Mesenchymal stem cell (in vitro differentiated cells and primary cell): ENCODE data around the gene SLC30A2.

Source experiments
- DNase-seq: peaks from one replicate; pipeline ENCODE4 v3.0.0-alpha.2; 2013
- H2AFZ ChIP-seq: one replicate; pipeline ENCODE4 v1.6.1; 2013; ENCODE audit warnings: low read depth, mild to moderate bottlenecking, control low read depth, inconsistent platforms, low read length, moderate library complexity
- H2AK5ac ChIP-seq: 2 replicates; pipeline ENCODE4 v1.6.1; 2013; ENCODE audit warnings: low read length, moderate library complexity, mild to moderate bottlenecking, inconsistent platforms; ENCODE audit not compliant: severe bottlenecking
- H2BK120ac ChIP-seq: one replicate; pipeline ENCODE4 v1.6.1; 2013; ENCODE audit warnings: low read depth, mild to moderate bottlenecking, inconsistent platforms, low read length, moderate library complexity
- H2BK12ac ChIP-seq, 2 experiments: one replicate each; pipeline ENCODE4 v1.6.1; 2013; ENCODE audit warnings: inconsistent platforms in 2 of 2, low read length in 2 of 2, mild to moderate bottlenecking in 2 of 2, moderate library complexity in 2 of 2, control low read depth in 1 of 2
- H2BK15ac ChIP-seq: one replicate; pipeline ENCODE4 v1.6.1; 2013; ENCODE audit warnings: mild to moderate bottlenecking, low read depth, inconsistent platforms; ENCODE audit not compliant: poor library complexity, severe bottlenecking
- H2BK5ac ChIP-seq: 2 replicates; pipeline ENCODE4 v1.6.1; 2013; ENCODE audit warnings: low read depth, mild to moderate bottlenecking, low read length, control low read depth, inconsistent platforms; ENCODE audit not compliant: poor library complexity, severe bottlenecking
- H3K14ac ChIP-seq, 2 experiments: one replicate each; pipeline ENCODE4 v1.6.1; 2013; ENCODE audit warnings: inconsistent platforms in 2 of 2, low read length in 2 of 2, control low read depth in 1 of 2, mild to moderate bottlenecking in 1 of 2, moderate library complexity in 1 of 2
- H3K18ac ChIP-seq, 2 experiments: one replicate each; pipeline ENCODE4 v1.6.1; 2013; ENCODE audit warnings: inconsistent platforms in 2 of 2, low read length in 2 of 2, control low read depth in 1 of 2, low read depth in 1 of 2, mild to moderate bottlenecking in 1 of 2
- H3K23ac ChIP-seq, 2 experiments: one replicate each; pipeline ENCODE4 v1.6.1; 2013; ENCODE audit warnings: inconsistent platforms in 2 of 2, low read length in 2 of 2, mild to moderate bottlenecking in 2 of 2, moderate library complexity in 2 of 2, control low read depth in 1 of 2
- H3K27ac ChIP-seq: 2 replicates; pipeline ENCODE4 v1.5.1; 2013; ENCODE audit warnings: mild to moderate bottlenecking, moderate library complexity, low read length, control low read depth, inconsistent platforms; ENCODE audit not compliant: poor library complexity, severe bottlenecking
- H3K27me3 ChIP-seq, 2 experiments: 2 replicates each; pipeline versions ENCODE4 v1.6.1 to v1.7.0; 2013; ENCODE audit warnings: low read length in 2 of 2, mild to moderate bottlenecking in 2 of 2, moderate library complexity in 2 of 2, control low read depth in 1 of 2, inconsistent platforms in 1 of 2; ENCODE audit not compliant: control insufficient read depth in 1 of 2, insufficient read depth in 1 of 2
- H3K36me3 ChIP-seq, 2 experiments: 2 replicates each; pipeline versions ENCODE4 v1.6.1 to v1.7.0; 2013; ENCODE audit warnings: low read length in 2 of 2, control low read depth in 1 of 2, inconsistent platforms in 1 of 2, low read depth in 1 of 2, mild to moderate bottlenecking in 1 of 2; ENCODE audit not compliant: insufficient read depth in 2 of 2, control insufficient read depth in 1 of 2
- H3K4ac ChIP-seq, 2 experiments: one replicate each; pipeline ENCODE4 v1.6.1; 2013; ENCODE audit warnings: inconsistent platforms in 2 of 2, low read length in 2 of 2, mild to moderate bottlenecking in 2 of 2, moderate library complexity in 2 of 2, control low read depth in 1 of 2, low read depth in 1 of 2
- H3K4me1 ChIP-seq: 2 replicates; pipeline ENCODE4 v1.6.1; 2013; ENCODE audit warnings: low read depth, low read length, control low read depth; ENCODE audit not compliant: control insufficient read depth, insufficient read depth
- H3K4me2 ChIP-seq: 2 replicates; pipeline ENCODE4 v1.6.1; 2013; ENCODE audit warnings: low read length, mild to moderate bottlenecking, inconsistent platforms; ENCODE audit not compliant: poor library complexity, severe bottlenecking
- H3K4me3 ChIP-seq, 2 experiments: 2 replicates each; pipeline versions ENCODE4 v1.5.1 to v1.7.0; 2013; ENCODE audit warnings: low read length in 2 of 2, mild to moderate bottlenecking in 2 of 2, control low read depth in 1 of 2, low read depth in 1 of 2; ENCODE audit not compliant: insufficient read depth in 1 of 2
- H3K79me1 ChIP-seq: replicated peaks from 2 replicates; pipeline ENCODE4 v1.6.1; 2013; ENCODE audit warnings: mild to moderate bottlenecking, control low read depth, low read length, inconsistent platforms; ENCODE audit not compliant: poor library complexity, severe bottlenecking
- H3K9ac ChIP-seq: 2 replicates; pipeline ENCODE4 v1.7.0; 2013; ENCODE audit warnings: mild to moderate bottlenecking, low read length, moderate library complexity
- H3K9me3 ChIP-seq: 2 replicates; pipeline ENCODE4 v1.7.0; 2013; ENCODE audit warnings: mild to moderate bottlenecking, low read length; ENCODE audit not compliant: control insufficient read depth
- H4K8ac ChIP-seq: one replicate; pipeline ENCODE4 v1.6.1; 2013; ENCODE audit warnings: inconsistent platforms, mild to moderate bottlenecking, low read length, moderate library complexity
- H4K91ac ChIP-seq: one replicate; pipeline ENCODE4 v1.6.1; 2013; ENCODE audit warnings: mild to moderate bottlenecking, low read length, inconsistent platforms
- WGBS: methylation state at CpG from one replicate; pipeline ENCODE4 v1.1.7; 2013; ENCODE audit warnings: mixed read lengths; 5-methylcytosine and 5-hydroxymethylcytosine counted together

Gene SLC30A2

DNA sequence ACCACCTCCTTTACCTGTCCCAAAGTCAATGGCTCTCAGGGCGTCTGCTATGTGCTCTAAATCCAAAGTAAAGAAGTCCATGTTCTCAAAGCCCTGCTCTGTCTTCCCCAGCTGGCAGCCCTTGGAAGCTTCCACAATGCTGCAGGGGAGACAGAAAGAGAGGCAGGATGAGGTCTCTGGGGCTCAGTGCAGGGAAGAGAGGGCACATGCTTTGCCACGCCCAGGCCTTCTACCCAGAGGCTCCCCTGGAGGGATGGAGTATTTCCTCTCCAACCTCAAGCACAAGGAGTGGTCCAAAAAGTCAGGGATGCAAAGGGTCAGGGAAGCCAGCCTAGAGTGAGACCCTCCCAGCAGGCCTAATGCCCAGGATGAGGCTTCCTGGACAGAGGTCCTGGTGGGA lies 11.3 kb upstream of the SLC30A2 start:
- H3K27ac ChIP-seq: no peak overlapping the region
- H3K27me3 ChIP-seq: peaks cover 55 to 74% of the 10 kb centered on the region in 2 experiments
- no peaks in the 10 kb centered on the region for H3K9me3 ChIP-seq
- H3K4me2 ChIP-seq: no peak overlapping the region
- no peak overlapping the region for H2BK15ac ChIP-seq
- H3K18ac ChIP-seq: no peak overlapping the region
- no peak overlapping the region for H4K91ac ChIP-seq
- H2BK120ac ChIP-seq: no peak overlapping the region
- H2AFZ ChIP-seq: no peak overlapping the region
- H4K8ac ChIP-seq: no peak overlapping the region
- DNase-seq: no peak
- H3K4me1 ChIP-seq: no peaks in the 10 kb centered on the region
- H2BK12ac ChIP-seq: no peak overlapping the region
- H3K4ac ChIP-seq: no peak overlapping the region
- H3K23ac ChIP-seq: no peak overlapping the region
- H3K4me3 ChIP-seq: no peak overlapping the region
- H3K79me1 ChIP-seq: no peaks in the 10 kb centered on the region
- H3K9ac ChIP-seq: no peak overlapping the region
- H2BK5ac ChIP-seq: no peak overlapping the region
- WGBS: 86% methylated on average over 2 of the region's 2 CpGs
- no peak overlapping the region for H3K14ac ChIP-seq
- peaks cover 0 to 14% of the 10 kb centered on the region in 2 experiments for H3K36me3 ChIP-seq
- H2AK5ac ChIP-seq: no peak overlapping the region

DNA sequence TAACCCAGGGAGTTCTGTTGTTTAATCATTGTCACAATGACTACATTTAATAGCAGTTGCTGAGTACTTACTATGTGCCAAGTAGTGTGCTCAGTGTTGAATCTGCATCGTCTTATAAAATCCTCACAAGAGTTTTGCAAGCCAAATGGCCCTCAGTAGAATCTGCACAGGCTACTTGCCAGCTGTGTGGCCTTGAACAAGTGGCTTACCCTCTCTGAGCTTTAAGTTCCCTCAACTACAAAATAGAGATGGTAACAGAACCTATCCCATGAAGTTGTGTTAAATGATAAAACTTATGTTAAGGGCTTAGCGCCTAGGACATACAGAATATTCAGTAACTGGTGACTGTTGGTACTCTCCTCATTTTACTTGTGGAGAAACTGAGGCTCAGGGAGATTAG lies 9.1 kb upstream of the SLC30A2 start:
- no peaks in the 10 kb centered on the region for H3K79me1 ChIP-seq
- no peak overlapping the region for H3K18ac ChIP-seq

DNA sequence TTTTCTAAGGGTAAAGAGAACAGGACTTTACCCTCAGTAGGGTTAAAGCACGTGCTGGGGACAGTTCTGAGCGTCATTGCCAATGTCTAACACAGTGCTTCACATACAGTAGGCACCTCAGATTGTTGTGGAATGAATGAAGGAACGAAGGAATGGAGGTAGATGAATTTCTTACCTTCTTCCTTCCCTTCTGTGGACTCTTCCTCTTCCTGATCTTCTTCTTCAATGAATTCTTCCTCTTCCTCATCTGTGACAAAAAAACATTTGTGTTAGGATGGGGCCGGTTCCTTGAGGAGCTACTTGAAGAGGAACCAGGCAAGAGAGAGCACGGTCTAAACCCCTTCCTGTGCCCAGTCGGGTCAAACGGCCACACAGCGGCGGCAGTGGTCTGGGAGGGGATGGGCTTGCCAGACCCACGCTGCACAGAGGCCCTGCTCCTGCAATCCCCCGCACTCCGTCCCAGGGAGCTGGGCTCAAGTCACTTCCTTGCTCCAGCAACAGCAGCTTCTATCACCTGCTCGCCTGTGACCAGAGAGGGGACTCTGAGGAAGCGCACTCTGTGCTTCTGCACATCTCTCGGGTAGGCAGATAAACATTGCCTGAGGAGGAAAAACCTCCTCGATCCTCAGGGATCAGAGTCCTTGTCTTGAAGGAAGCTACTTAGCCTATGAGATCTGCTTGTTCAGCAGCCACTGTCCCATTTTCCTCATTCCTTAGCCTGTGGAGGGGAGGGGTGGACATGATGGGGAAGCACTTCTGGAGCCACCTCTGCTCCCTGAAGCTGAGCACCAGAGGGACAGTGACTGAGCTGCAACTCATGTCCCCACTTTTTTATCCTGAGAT lies 8.0 kb upstream of the SLC30A2 start:
- H4K8ac ChIP-seq: no peak overlapping the region
- H2AFZ ChIP-seq: no peak overlapping the region
- peaks cover 0 to 9% of the 10 kb centered on the region in 2 experiments for H3K36me3 ChIP-seq
- H3K27ac ChIP-seq: no peak overlapping the region
- no peak overlapping the region for H3K4ac ChIP-seq
- H2BK12ac ChIP-seq: no peak overlapping the region
- no peak overlapping the region for H2BK15ac ChIP-seq
- no peaks in the 10 kb centered on the region for H3K4me1 ChIP-seq
- H3K4me3 ChIP-seq: no peak overlapping the region
- no peak overlapping the region for H4K91ac ChIP-seq
- H3K14ac ChIP-seq: no peak overlapping the region
- no peak overlapping the region for H3K4me2 ChIP-seq
- no peak overlapping the region for H3K9ac ChIP-seq
- H2BK5ac ChIP-seq: no peak overlapping the region
- H3K18ac ChIP-seq: no peak overlapping the region
- 56% methylated on average over 15 of the region's 16 CpGs for WGBS
- H3K23ac ChIP-seq: no peak overlapping the region
- H2BK120ac ChIP-seq: no peak overlapping the region
- no peaks in the 10 kb centered on the region for H3K9me3 ChIP-seq
- DNase-seq: no peak
- peaks cover 55 to 75% of the 10 kb centered on the region in 2 experiments for H3K27me3 ChIP-seq
- H2AK5ac ChIP-seq: no peak overlapping the region
- no peaks in the 10 kb centered on the region for H3K79me1 ChIP-seq

More for the DNA sequence above, 9.1 kb upstream of the SLC30A2 start:
- no peak overlapping the region for H4K91ac ChIP-seq
- no peak overlapping the region for H3K4ac ChIP-seq
- no peak overlapping the region for H2AK5ac ChIP-seq
- H2BK120ac ChIP-seq: no peak overlapping the region
- no peak overlapping the region for H2BK12ac ChIP-seq
- H2BK5ac ChIP-seq: no peak overlapping the region
- H4K8ac ChIP-seq: no peak overlapping the region
- H3K36me3 ChIP-seq: peaks cover 0 to 9% of the 10 kb centered on the region in 2 experiments
- H3K9me3 ChIP-seq: no peaks in the 10 kb centered on the region
- no peak overlapping the region for H3K4me3 ChIP-seq
- H3K4me2 ChIP-seq: no peak overlapping the region
- DNase-seq: no peak
- H3K14ac ChIP-seq: no peak overlapping the region
- no peaks in the 10 kb centered on the region for H3K4me1 ChIP-seq
- H3K27me3 ChIP-seq: peaks cover 54 to 74% of the 10 kb centered on the region in 2 experiments
- no peak overlapping the region for H2BK15ac ChIP-seq
- no peak overlapping the region for H2AFZ ChIP-seq
- H3K23ac ChIP-seq: no peak overlapping the region
- no peak overlapping the region for H3K9ac ChIP-seq
- WGBS: 92% methylated on average over 2 of the region's 2 CpGs
- no peak overlapping the region for H3K27ac ChIP-seq

DNA sequence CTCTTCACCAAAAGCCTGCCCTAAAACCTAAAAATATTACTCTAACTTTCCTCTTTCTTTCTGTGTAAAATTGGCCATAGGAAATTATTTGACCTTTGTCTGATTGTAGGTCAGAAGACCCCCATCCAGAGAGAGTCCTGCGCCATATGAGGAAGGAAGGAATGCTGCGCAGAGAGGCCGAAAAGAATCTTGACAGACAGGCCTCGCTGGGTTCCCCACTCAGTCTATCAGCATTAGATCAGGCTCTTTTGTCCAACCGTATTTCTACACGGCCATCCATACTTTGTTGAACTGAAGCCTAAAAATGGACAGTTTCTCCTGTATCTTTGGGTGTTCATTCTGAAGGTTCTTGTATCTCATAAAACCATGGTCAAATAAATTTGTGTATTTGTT lies 4.3 kb upstream of the SLC30A2 start:
- Histone ChIP-seq H3K9me3 (no peaks in the 10 kb centered on the region), H3K18ac (no peak overlapping the region), H2BK120ac (no peak overlapping the region), H2BK12ac (no peak overlapping the region), H3K79me1 (no peaks in the 10 kb centered on the region), H3K4ac (no peak overlapping the region), H3K36me3 (no peaks in the 10 kb centered on the region), H2BK5ac (no peak overlapping the region), H3K9ac (no peak overlapping the region), H3K14ac (no peak overlapping the region), H2AK5ac (no peak overlapping the region), H4K91ac (no peak overlapping the region), H3K27ac (no peak overlapping the region), H3K4me2 (no peak overlapping the region), H3K27me3 (peaks cover 64 to 82% of the 10 kb centered on the region in 2 experiments), H2BK15ac (no peak overlapping the region), H3K4me1 (peaks cover 9% of the 10 kb centered on the region), H2AFZ (no peak overlapping the region), H3K4me3 (no peak overlapping the region), H4K8ac (no peak overlapping the region), H3K23ac (no peak overlapping the region)
- DNase-seq: no peak
- WGBS: 88% methylated on average over 3 of the region's 6 CpGs
